SKM-1 (cell line): Measurements from ENCODE around the gene PCDH9.
"Not testable (repeated sequence)": the region's sequence is repeated elsewhere in the genome, so short reads cannot be mapped to it uniquely, and the experiment has no call there.

Experiments used
- DNase-seq: peaks from one replicate; lab custom pipeline; 2025; ENCODE audit not compliant: unreplicated experiment; lab: John Stamatoyannopoulos, UW

The PCDH9 gene

DNA sequence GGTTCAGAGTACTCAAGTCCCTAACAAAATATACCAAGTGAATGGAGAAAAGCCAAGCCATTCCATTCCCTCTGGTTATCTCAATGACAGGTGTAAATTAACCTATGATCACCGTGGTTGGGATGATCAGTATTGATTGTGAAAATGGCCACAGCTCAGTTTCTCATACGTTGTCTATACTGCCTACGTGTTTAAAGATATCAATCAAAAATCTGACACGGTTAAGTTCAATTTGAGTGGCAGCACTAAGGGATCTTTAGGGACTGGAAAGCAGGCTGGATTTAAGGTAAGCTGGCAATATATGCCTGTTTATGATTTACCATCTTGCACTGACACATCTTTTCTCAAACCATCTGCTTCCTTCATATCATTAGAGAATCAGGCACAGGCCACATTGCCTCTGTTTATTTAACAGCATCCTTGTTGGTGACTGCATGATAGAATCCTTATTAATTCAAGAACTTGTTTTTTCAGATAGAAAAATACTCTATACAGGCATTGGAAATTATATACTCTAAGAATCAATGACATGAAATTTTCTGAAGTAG, 907.9 kb downstream of the PCDH9 start:
- no peak for DNase-seq

DNA sequence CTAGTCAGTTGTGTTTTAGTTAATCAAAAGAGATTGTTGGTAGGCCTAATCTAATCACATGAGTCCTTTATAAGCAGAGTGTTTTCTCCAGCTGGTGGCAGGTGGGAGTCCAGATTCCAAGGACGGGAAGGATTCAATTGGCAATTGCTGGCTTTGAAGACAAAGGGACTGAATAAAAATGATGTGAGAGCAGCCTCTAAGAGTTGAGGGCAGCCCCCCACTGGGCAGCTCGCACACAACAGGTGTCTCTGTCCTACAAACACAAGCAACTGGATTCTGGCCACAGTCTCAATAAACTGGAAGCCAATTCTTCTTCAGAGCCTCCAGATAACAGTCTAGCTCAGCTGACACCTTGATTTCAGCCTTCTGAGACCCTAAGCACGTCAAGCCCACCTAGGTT, 915.2 kb downstream of the PCDH9 start:
- no peak for DNase-seq

DNA sequence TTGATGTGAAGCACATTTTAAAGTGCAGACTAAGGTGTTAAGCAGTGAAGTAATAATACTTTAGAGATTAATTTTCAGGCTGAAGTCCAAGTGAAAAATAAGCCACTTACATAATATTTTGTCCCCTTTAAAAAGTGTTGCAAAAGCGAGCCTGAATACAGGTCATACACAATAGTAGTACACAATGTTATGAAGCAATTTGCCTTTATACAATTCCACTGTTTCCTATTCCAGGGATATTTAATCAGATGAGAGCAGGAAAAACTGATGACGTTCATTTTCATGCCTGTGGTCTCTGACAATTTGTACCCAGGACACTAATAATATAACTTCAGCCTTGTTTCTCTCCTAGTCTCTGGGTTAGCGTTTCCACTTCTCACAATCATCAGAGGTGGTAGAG, 916.7 kb downstream of the PCDH9 start:
- DNase-seq = no peak

DNA sequence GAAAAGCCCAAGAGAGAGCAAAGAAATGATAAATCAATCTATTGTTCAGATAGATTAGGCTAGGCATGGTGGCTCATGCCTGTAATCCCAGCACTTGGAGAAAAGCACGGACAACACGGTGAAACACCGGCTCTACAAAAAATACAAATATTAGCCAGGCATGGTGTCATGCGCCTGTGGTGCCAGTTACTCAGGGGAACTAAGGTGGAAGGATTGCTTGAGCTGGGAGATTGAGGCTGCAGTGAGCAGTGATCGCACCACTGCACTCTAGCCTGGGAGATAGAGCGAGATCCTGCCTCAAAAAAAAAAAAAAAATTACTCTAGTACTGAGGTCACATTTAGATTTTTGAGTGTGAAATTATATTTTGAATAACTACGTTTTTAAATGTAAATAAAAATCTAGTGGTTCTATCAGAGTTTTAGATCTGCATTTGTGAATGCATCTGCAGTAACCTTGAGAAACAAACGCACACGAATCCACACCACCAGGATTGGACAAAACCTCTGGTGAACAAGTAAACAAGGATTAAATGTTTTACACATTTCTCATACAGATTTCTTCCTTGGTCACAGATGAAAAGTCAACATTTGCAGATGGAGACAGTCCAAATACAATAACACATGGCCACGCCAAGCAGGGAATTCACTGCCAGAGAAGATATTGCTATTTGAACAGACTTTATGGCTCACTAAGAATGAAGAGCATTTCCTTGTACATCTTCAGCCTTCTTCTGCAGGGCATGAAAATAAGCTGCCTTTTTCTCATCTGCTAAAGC, 917.6 kb downstream of the PCDH9 start:
- DNase-seq = no peak

DNA sequence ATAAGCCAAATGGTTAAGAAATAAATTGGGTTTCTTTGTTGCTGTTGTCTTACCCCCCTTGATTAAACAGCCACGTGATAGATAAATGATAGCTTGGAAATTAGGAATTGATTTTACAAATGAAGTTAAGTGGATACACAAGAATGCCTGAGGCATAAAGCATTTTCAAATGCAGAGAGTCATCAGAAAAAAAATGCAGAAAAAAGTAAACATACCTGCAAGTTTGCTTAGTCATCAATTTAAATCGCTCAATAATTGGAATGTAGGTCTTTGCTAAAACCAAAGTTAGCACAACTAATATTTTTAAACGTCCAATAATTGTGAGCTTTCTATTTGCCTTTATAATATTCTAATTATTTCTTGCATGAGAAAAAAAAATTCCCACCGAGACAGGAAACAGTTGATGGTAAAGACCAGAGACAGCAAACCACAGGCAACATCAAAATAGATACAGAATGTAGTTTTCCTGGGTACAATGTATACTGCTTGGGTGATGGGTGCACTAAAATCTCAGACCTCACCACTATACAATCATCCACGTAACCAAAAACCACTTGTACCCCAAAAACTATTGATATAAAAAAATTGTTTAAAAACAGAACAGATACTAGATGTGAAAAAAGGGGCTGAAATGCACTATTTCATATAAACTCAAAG, 924.0 kb downstream of the PCDH9 start:
- DNase-seq = no peak

DNA sequence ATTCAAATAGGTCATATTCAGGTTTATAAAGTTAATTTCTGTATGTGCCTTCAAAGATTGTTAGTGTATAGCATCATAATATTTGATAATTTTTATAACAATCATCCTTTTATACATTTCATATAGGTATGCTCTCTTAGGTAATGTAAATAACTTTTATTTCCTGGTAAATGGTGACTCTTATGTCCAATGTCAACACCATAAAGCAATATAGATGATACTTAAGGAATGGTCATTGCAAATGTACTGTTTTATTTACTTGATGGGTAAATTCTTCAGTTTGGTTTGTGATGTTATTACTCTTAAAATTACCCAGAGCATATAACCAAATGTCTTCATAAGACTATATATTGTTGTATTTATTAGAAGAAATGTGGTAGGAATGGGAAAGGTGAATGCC, 928.7 kb downstream of the PCDH9 start:
- no peak for DNase-seq

DNA sequence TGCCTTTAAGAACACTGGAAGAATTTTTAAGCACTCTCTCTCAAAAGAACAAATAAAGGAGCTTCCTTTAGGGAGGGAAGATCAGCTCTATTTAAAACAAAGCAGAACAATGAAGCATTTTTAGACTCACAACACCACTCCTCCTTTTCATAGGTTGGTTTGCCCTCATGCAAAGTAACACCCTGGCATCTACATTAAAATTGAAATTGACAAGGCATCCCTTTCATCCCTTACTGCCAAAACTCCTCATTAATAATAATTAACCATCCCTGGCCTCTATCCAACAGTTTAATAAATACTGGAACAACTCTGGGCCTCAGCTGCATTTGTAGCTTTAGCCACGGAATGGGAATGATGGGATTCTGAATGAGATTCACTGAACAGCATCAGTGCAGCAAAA, 929.1 kb downstream of the PCDH9 start:
- DNase-seq = no peak

DNA sequence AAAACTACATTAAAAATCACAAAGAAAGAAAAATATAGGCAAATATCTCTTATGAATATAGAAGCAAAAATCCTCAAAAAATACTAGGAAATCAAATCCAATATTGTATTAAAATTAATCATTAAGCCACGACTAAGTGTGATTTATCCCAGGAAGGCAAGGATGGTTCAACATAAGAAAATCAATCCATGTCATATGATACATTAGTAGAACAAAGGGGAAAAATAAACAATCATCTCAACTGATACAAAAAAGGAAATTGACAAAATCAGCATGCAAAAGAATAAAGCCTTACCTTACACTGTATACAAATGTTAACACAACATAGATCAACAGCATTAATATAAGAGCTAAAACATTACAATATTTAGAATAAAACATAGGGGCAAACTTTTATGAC, 933.3 kb downstream of the PCDH9 start:
- no peak for DNase-seq

DNA sequence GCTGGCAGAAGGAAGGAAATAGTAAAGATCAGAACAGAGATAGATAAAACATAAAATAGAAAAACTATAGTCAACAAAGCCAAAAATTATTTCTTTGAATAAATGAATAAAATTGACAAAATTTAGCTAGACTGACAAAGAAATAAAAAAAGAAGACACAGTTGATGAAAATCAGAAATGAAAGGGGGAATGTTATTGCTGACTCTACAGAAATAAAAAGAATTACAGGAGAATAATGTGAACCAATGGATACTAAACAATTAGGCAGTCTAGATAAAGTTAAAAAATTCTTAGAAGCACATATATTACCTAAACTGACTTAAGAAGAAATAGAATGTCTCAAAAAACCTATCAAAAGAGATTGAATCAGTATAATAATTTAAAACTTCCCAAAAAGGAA, 933.8 kb downstream of the PCDH9 start:
- no peak for DNase-seq

DNA sequence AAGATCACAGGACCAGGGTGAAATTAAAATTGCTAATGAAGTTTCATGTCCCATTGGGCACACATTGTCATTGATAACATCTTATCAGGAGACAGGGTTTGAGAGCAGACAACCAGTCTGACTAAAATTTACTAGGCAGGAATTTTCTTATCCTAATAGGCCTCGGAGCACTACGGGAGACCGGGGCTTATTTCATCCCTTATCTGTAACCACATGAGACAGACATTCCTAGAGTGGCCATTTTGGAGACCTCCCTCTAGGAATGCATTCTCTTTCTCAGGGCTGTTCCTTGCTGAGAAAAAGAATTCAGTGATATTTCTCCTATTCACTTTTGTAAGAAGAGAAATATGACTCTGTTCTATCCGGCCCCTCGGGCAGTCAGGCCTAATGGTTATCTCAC, 943.3 kb downstream of the PCDH9 start:
- DNase-seq = not testable (repeated sequence)

DNA sequence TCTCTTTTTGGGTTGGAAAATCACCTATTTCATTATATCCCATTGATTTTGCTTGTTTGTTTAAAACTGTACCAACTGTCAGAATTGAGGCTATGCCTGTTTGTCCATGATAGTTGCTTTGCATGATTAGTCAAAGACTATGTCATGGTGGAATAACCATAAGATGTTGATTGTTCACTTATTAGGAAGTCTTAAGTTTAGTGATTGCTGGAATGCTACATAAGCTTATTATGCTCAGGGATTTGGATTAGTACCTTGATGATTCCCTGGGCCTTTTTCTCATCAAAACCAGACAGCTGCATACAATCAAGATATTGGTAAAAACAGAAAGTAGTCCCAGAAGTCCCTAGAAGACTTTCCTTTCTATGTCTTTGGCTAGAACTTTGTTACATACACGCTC, 954.7 kb downstream of the PCDH9 start:
- DNase-seq = no peak

DNA sequence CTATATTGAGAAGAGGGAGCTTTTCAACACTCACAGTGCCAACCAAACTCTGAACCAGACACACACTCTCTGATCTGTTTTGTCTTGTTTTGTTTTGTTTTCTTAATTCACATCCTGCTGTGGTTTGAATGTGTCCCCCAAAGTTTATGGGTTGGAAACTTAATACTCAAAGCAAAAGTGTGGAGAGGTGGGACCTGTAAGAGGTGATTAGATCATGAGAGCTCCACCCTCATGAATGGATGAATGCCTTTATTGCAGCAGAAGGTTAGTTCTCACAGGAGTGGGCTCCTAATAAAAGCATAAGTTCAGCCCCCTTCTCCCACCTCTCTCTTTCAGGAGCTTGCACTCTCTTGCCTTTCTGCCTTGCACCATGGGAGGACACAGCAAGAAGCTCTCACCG, 957.1 kb downstream of the PCDH9 start:
- no peak for DNase-seq

DNA sequence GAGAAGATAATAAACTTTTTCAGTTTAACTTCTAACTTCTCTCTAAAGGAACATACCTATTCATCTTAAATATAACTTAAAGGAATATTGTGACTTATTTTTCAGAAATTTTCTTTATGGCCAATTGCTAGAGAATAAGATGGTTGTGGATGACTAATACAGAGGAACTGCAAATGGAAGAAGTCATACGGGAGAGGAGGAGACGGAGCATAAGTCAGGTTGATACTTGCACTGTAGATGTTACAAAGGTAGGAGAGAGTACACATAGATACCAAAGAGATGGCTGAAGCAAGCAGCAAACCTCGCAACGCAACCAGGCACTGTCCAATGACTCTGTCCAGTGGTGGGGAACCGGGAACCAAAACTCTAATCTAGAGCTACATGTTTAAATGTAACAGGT, 963.4 kb downstream of the PCDH9 start:
- no peak for DNase-seq

DNA sequence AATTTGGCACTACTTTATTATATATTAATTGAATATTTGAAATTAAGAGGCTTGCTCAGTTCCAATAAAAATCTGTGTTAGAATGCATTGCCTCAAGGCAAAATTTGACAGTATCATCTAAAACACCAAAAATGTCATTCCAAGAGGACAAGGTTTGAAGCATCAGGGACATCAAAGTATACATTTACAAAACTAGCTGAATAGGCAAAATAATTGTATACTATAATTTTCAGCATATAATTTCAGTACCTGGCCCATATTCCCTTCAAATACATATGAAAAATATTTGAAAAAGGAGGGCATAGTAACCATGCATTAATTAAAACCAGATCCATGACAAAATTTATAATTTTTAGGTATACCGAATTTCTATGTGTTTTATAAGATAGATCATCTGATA, 963.8 kb downstream of the PCDH9 start:
- DNase-seq = no peak

DNA sequence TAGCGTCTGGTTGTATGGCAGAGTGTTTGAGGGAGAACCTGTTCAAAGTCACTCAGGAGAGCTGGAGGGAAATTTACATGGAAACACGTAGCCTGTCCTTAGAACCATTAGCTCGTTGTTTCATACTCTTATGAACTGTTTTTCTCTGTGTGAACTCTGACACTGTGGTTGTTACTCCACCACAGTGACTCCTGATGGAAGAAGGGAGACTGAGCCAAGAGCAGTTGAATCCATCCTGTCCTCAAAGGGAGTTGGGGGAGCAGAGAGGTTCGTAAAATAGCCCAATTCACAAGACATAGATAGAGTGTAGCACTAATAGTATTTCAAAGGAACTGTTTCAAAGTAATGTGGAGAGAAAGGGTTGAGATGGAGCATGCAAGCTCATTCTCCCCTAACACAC, 964.8 kb downstream of the PCDH9 start:
- DNase-seq = no peak

DNA sequence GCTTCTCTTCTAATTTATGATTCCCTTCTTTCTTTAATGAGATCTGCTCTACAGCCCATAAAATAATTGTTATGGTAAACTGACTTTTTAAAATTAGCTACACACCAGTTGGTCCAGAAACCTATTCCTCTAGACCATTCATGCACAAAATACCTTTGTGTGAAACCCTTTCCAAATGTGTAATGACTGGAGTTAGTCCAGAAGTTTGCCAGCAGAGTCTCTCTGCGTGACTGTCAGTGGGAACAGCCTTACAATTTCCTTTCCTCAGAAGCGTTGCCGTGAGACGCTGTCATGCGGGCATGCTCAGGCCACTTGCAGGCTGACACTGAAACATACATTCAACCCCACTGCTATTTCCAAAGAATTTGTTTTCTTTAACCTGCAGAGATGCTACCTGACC, 965.2 kb downstream of the PCDH9 start:
- no peak for DNase-seq

DNA sequence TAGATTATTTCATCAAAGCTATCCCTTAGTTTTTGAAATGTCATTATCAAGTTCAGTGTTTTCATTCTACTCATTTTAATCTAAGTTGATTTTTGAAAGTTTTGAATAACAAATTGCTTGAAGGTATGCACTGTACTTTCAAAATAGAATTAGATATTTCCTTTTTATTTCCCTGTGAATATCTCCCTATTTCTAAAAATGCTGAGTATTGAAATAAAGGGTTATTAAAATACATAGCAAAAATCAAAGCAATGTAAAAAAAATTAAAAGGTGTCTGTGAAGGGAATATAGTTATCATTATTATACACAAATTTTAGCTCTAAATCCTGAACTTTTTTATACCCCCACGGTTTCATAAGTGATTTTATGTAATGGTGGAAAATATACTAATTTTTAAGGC, 967.8 kb downstream of the PCDH9 start:
- no peak for DNase-seq

DNA sequence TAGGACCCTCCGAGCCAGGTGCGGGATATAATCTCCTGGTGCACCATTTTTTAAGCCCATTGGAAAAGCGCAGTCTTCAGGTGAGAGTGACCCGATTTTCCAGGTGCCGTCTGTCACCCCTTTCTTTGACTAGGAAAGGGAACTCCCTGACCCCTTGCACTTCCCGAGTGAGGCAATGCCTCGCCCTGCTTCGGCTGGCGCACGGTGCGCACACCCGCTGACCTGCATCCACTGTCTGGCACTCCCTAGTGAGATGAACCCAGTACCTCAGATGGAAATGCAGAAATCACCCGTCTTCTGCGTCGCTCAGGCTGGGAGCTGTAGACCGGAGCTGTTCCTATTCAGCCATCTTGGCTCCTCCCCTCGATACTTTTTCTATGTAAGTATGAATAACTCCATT, 970.7 kb downstream of the PCDH9 start:
- not testable (repeated sequence) for DNase-seq
